GM12872 (cell line): ENCODE data around the gene IFNA13.

Source experiments
- TF ChIP-seq, protein P1 (sequence below): IDR thresholded peaks from 3 replicates; pipeline ENCODE4 v1.5.1; 2011; ENCODE audit warnings: low read depth, mild to moderate bottlenecking, low read length, moderate library complexity; ENCODE audit not compliant: insufficient read depth

Gene IFNA13

DNA sequence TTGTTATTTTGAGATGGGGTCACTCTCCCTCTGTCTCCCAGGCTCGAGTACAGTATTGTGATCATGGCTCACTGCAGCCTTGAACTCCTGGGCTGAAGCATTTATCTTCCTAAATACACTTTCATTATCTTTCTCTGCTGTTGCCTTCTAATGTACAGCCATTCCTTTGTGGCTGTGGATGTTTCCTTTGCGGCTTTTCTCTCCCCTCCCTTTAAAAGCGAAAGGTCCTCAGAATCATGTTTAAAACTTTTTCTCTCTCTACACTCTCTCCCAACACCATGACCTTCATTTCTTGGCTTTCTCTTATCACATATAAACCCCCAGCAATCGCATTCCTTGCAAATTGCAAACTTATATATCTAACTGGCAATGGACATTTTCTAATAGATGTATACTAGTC, 15.8 kb upstream of the IFNA13 start:
- TF ChIP-seq, protein P1, sequence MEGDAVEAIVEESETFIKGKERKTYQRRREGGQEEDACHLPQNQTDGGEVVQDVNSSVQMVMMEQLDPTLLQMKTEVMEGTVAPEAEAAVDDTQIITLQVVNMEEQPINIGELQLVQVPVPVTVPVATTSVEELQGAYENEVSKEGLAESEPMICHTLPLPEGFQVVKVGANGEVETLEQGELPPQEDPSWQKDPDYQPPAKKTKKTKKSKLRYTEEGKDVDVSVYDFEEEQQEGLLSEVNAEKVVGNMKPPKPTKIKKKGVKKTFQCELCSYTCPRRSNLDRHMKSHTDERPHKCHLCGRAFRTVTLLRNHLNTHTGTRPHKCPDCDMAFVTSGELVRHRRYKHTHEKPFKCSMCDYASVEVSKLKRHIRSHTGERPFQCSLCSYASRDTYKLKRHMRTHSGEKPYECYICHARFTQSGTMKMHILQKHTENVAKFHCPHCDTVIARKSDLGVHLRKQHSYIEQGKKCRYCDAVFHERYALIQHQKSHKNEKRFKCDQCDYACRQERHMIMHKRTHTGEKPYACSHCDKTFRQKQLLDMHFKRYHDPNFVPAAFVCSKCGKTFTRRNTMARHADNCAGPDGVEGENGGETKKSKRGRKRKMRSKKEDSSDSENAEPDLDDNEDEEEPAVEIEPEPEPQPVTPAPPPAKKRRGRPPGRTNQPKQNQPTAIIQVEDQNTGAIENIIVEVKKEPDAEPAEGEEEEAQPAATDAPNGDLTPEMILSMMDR: no peak

DNA sequence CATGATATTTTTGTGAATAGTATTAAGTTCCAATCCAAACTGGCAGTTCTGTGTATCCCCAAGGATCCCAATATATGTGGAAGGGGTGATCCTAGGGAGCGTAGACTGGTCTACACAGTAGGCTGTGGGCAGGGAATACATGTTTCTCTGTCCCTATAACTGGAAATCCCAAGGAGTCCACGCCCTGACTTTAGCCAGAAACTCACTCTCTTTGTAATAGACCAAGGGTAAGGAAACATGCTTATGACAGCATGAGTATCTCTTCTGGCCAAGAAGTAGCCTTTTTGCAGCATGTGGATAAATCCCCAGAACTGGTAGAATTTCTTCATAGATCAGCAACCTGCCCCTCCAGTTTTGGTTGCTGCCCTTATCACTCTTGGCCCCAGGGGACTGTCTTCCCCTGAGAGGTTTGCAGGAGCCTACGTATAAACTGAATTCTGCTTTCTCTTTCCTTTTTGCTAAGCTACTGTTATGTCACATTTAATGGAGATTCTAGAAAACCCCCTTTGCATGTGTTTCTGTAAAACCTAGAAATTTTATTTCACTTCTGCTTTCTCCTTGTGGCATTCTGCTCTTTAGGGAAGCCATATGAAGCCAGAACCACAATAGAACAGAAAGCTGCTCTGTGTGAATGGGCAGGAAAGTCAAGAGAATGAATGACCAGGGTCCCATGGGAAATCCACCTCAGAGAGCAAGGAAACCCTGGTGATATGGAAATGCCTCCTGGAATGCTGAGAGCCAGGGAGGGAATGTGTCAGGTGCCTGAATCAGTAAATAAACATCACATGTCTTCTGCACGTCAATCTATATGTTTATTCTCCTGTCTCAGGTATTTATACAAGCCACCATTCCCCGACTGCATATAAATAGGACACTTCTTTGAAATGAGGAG, 13.8 kb upstream of the IFNA13 start:
- TF ChIP-seq, protein P1: no peak

DNA sequence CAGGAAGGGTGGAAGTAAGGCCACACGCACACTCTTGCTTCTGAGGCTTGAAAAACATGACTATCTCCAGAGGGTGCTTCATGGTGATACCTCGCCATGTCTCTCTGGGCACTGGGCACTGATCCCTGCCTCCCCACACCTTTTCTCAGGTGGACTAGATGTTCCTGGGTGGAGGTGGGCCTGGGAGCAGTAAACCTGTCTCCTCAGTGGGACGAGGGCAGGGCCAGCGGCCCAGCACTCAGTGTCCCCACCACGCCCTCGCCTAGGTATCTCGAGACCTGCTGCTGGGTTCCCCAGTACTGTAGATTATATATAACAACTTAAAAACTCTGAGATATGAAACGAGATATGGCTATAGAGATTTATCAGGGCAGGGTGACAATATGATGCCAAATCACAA, 5.6 kb downstream of the IFNA13 start:
- TF ChIP-seq, protein P1: no peak

DNA sequence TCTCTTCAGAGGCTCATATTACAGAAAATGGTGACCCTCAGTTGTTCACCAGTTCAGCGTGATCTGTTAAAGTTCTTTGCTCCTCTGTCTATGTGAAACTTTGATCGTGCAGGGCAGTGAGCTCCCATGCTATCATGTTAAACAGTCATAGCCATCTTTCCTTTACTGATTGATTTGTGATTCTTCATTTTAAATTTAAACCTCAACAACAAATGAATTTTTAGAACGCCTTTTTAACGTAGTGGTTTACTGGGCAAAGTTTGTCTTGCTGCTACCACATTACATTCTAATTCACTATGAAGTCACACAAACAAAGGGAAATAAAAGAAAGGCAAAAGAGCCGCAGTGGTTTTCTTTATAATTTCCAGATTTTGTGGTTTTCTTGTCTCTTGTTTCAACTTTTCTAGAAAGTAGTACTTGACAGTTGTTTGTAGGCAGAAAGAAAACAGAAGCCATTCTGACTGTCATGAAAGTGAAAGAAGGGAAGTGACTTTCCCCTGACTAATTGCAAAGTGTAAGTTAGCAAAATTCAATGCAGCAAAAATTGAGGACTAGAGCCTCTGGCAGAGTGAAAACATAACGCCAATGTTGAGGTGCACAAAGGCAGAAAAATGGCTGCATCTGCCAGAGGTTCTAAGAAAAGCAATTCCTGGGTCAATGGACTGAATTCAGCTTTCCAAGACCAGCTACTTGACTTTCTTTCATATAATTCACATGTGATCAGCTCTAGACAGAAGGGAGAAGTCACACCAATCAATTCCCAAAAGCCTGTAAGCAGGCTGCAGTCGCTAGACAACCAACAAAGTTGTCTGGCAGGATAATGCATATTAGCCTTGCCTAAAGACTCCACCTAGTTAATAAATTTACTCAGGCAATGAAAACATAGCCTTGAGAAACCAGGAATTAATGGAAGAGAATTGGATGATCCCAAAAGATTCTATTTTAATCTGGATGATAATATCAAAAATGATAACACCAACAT, 10.1 kb downstream of the IFNA13 start:
- TF ChIP-seq, protein P1: no peak

GRCh38 chr9:21350787-21351186, 17.1 kb downstream of the IFNA13 start, which contains the start of gene IFNA6:
Gene IFNA6, minus strand, starts transcription at chr9:21350887. Its CDS starts 0 bp downstream, at chr9:21350887.
- TF ChIP-seq, protein P1: no peak

GRCh38 chr9:21348430-21348970, 19.4 kb downstream of the IFNA13 start:
- TF ChIP-seq, protein P1: no peak

DNA sequence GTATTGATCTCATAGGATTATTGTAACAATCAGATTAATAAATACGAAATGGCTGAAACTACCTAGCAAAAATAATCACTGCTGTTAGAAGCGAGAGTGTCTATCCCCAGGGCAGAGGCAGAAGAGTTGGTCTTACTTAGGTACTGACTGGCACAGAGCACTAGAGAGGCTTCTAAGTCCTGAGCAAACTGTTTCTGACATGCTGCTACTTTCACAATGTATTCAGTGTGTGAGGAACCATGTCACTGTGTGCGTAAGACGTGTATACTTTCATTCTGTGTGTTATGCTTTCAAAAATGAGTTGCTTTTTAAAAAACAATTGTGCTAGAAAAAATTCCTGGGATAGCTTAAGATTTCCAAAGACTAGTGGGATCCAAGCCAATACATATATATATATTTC, 27.1 kb downstream of the IFNA13 start:
- TF ChIP-seq, protein P1: no peak
